ENCODE data around the gene SOSTDC1.

DNA sequence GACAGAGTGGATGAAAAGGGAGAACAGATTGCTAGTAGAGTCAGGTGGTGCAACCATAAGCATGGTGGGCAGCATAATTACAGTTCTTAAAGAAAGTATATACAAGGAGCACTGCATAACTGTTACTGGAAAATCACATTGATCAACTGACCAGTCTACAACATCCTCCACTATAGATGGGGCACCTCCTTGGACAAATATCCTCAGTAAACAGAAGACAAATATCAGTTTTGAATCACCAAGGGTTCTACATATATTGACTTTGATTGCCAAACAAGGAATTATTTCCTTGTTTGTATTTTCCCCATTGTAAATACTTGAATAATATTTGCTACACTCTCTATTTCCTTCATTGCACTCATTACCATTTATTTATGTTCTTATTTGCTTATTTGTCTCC, 26.6 kb downstream of the SOSTDC1 start:
- TF ChIP-seq, protein P1, sequence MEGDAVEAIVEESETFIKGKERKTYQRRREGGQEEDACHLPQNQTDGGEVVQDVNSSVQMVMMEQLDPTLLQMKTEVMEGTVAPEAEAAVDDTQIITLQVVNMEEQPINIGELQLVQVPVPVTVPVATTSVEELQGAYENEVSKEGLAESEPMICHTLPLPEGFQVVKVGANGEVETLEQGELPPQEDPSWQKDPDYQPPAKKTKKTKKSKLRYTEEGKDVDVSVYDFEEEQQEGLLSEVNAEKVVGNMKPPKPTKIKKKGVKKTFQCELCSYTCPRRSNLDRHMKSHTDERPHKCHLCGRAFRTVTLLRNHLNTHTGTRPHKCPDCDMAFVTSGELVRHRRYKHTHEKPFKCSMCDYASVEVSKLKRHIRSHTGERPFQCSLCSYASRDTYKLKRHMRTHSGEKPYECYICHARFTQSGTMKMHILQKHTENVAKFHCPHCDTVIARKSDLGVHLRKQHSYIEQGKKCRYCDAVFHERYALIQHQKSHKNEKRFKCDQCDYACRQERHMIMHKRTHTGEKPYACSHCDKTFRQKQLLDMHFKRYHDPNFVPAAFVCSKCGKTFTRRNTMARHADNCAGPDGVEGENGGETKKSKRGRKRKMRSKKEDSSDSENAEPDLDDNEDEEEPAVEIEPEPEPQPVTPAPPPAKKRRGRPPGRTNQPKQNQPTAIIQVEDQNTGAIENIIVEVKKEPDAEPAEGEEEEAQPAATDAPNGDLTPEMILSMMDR (IDR thresholded peaks at IDR 0.05; ENCODE audit: low read depth, low read length), result no peak
- TF ChIP-seq, protein P2, sequence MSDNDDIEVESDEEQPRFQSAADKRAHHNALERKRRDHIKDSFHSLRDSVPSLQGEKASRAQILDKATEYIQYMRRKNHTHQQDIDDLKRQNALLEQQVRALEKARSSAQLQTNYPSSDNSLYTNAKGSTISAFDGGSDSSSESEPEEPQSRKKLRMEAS (IDR thresholded peaks at IDR 0.05; ENCODE audit: low read depth, low read length), result no peak
- no peak for TF ChIP-seq POLR2A (IDR thresholded peaks at IDR 0.05; ENCODE audit: extremely low read depth, insufficient read length)
- no peak for TF ChIP-seq MYC (IDR thresholded peaks at IDR 0.05; ENCODE audit: low read depth, low read length)

Data from NB4 (cell line).